ENCODE results near the gene EML1. TPM values are rescaled to one million over a fixed set of nuclear protein-coding genes. Genes with fewer than 3 reads are reported as not detected.
"Not testable (repeated sequence)": the region's sequence is repeated elsewhere in the genome, so short reads cannot be mapped to it uniquely, and the experiment has no call there.

Gene EML1
- total RNA-seq, 1 experiment from 2014 or later = 11.8 TPM

GRCh38 chr14:99753225-99754140, 39.7 kb upstream of the EML1 start:
- Histone ChIP-seq H3K27me3 (no peaks in the 10 kb centered on the region), H3K4me3 (no peak overlapping the region), H3K36me3 (no peaks in the 10 kb centered on the region), H3K9me3 (no peaks in the 10 kb centered on the region)
- DNase-seq = no peak

- no peaks in the 10 kb centered on the region for H3K27me3 ChIP-seq
- DNase-seq = peak; percentile 85
- no peak overlapping the region for H3K4me3 ChIP-seq
- no peaks in the 10 kb centered on the region for H3K9me3 ChIP-seq
- no peaks in the 10 kb centered on the region for H3K36me3 ChIP-seq
Observed at GRCh38 chr14:99754141-99755067, 38.8 kb upstream of the EML1 start.

GRCh38 chr14:99755068-99755405, 38.2 kb upstream of the EML1 start:
- H3K27me3 ChIP-seq = no peaks in the 10 kb centered on the region
- no peaks in the 10 kb centered on the region for H3K9me3 ChIP-seq
- DNase-seq = peak; percentile 68
- H3K4me3 ChIP-seq = no peak overlapping the region
- no peaks in the 10 kb centered on the region for H3K36me3 ChIP-seq

GRCh38 chr14:99755629-99756603, 37.3 kb upstream of the EML1 start:
- Histone ChIP-seq H3K27me3 (no peaks in the 10 kb centered on the region), H3K36me3 (no peaks in the 10 kb centered on the region), H3K9me3 (no peaks in the 10 kb centered on the region), H3K4me3 (no peak overlapping the region)
- peak; percentile 95 for DNase-seq

- no peaks in the 10 kb centered on the region for H3K9me3 ChIP-seq
- DNase-seq = no peak
- no peaks in the 10 kb centered on the region for H3K27me3 ChIP-seq
- H3K4me3 ChIP-seq = no peak overlapping the region
- H3K36me3 ChIP-seq = no peaks in the 10 kb centered on the region
Observed at GRCh38 chr14:99756796-99757195, 36.4 kb upstream of the EML1 start.

GRCh38 chr14:99757331-99758070, 35.7 kb upstream of the EML1 start:
- Histone ChIP-seq H3K27me3 (no peaks in the 10 kb centered on the region), H3K9me3 (no peaks in the 10 kb centered on the region), H3K4me3 (no peak overlapping the region), H3K36me3 (no peaks in the 10 kb centered on the region)
- DNase-seq = peak; percentile 80

GRCh38 chr14:99758121-99758821, 34.9 kb upstream of the EML1 start:
- Histone ChIP-seq H3K4me3 (no peak overlapping the region), H3K27me3 (no peaks in the 10 kb centered on the region), H3K36me3 (no peaks in the 10 kb centered on the region), H3K9me3 (no peaks in the 10 kb centered on the region)
- peak; percentile 88 for DNase-seq

- no peak overlapping the region for H3K4me3 ChIP-seq
- H3K36me3 ChIP-seq = no peaks in the 10 kb centered on the region
- DNase-seq = no peak
- H3K9me3 ChIP-seq = no peaks in the 10 kb centered on the region
- no peaks in the 10 kb centered on the region for H3K27me3 ChIP-seq
Observed at GRCh38 chr14:99758872-99759545, 34.2 kb upstream of the EML1 start.

GRCh38 chr14:99759546-99759925, 33.7 kb upstream of the EML1 start:
- H3K9me3 ChIP-seq = no peaks in the 10 kb centered on the region
- no peak for DNase-seq
- H3K4me3 ChIP-seq = no peak overlapping the region
- no peaks in the 10 kb centered on the region for H3K27me3 ChIP-seq
- H3K36me3 ChIP-seq = no peaks in the 10 kb centered on the region

GRCh38 chr14:99760817-99761216, 32.4 kb upstream of the EML1 start:
- H3K4me3 ChIP-seq = no peak overlapping the region
- no peaks in the 10 kb centered on the region for H3K36me3 ChIP-seq
- no peaks in the 10 kb centered on the region for H3K27me3 ChIP-seq
- DNase-seq = no peak
- H3K9me3 ChIP-seq = no peaks in the 10 kb centered on the region

GRCh38 chr14:99762911-99763310, 30.3 kb upstream of the EML1 start:
- not testable (repeated sequence) for H3K27me3 ChIP-seq, H3K4me3 ChIP-seq, H3K9me3 ChIP-seq, H3K36me3 ChIP-seq, DNase-seq

- no peaks in the 10 kb centered on the region for H3K27me3 ChIP-seq
- H3K36me3 ChIP-seq = no peaks in the 10 kb centered on the region
- H3K4me3 ChIP-seq = no peak overlapping the region
- H3K9me3 ChIP-seq = no peaks in the 10 kb centered on the region
- no peak for DNase-seq
Observed at GRCh38 chr14:99763527-99764221, 29.5 kb upstream of the EML1 start.

GRCh38 chr14:99764222-99764706, 28.9 kb upstream of the EML1 start:
- no peaks in the 10 kb centered on the region for H3K27me3 ChIP-seq
- H3K4me3 ChIP-seq = no peak overlapping the region
- DNase-seq = no peak
- no peaks in the 10 kb centered on the region for H3K9me3 ChIP-seq
- H3K36me3 ChIP-seq = no peaks in the 10 kb centered on the region

GRCh38 chr14:99768381-99768780, 24.8 kb upstream of the EML1 start:
- Histone ChIP-seq H3K4me3 (no peak overlapping the region), H3K9me3 (no peaks in the 10 kb centered on the region), H3K36me3 (no peaks in the 10 kb centered on the region), H3K27me3 (no peaks in the 10 kb centered on the region)
- no peak for DNase-seq
